Bronchial epithelial cell (primary cell): ENCODE results near the gene OS9. TPM values are rescaled to one million over a fixed set of nuclear protein-coding genes. Genes with fewer than 3 reads are reported as not detected.

Experiments
- DNase-seq: peaks from one replicate; pipeline ENCODE4 v3.0.0-alpha.2; 2010; ENCODE audit warnings: low read depth
- FAIRE-seq: peaks from 2 replicates; lab custom pipeline; 2011; peaks lifted over from hg19 to GRCh38; lab: Jason Lieb, UNC
- H3K27me3 ChIP-seq: 2 replicates; pipeline ENCODE4 v1.5.1; 2011; ENCODE audit warnings: low read length; ENCODE audit not compliant: control insufficient read depth, insufficient read depth
- H3K36me3 ChIP-seq: 2 replicates; pipeline ENCODE4 v1.5.1; 2011; ENCODE audit warnings: low read length; ENCODE audit not compliant: control insufficient read depth, insufficient read depth
- H3K4me3 ChIP-seq: 2 replicates; pipeline ENCODE4 v1.5.1; 2011; ENCODE audit warnings: mild to moderate bottlenecking, low read depth, low read length, control low read depth
- total RNA-seq: library from RNA; depleted of rRNA; stranded (reverse); fragments of >200 nt; gene quantifications from 2 replicates; pipeline ENCODE4 v1.2.1, GENCODE V29; 2014
- TF ChIP-seq, protein P1 (sequence below): IDR thresholded peaks from 2 replicates; pipeline ENCODE4 v1.5.1; 2011; ENCODE audit warnings: mild to moderate bottlenecking, moderate library complexity, low read length, control low read depth, inconsistent platforms; ENCODE audit not compliant: insufficient read depth, severe bottlenecking

The OS9 gene
- total RNA-seq, 1 donor from 2014 or later, result 405 TPM

DNA sequence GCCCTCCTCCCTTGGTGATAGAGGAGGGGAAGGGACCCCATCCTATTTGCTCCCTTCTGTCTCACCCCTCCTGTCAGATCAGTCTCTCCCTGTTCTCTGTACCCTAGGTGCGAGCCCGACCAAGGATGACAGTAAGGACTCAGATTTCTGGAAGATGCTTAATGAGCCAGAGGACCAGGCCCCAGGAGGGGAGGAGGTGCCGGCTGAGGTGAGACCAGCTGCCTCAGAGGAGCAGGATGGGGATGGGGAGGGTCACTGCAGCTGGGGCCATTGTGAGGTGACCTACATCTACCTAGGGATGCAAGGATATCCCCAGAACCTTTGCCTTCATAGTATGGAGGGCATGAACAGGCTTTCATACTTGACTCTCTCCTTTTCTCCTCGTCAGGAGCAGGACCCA is 22.4 kb downstream of the OS9 start:
- DNase-seq (no peak), FAIRE-seq (no peak)
- Histone ChIP-seq H3K4me3 (no peak overlapping the region), H3K36me3 (peaks cover 12% of the 10 kb centered on the region), H3K27me3 (no peaks in the 10 kb centered on the region)
- TF ChIP-seq, protein P1, sequence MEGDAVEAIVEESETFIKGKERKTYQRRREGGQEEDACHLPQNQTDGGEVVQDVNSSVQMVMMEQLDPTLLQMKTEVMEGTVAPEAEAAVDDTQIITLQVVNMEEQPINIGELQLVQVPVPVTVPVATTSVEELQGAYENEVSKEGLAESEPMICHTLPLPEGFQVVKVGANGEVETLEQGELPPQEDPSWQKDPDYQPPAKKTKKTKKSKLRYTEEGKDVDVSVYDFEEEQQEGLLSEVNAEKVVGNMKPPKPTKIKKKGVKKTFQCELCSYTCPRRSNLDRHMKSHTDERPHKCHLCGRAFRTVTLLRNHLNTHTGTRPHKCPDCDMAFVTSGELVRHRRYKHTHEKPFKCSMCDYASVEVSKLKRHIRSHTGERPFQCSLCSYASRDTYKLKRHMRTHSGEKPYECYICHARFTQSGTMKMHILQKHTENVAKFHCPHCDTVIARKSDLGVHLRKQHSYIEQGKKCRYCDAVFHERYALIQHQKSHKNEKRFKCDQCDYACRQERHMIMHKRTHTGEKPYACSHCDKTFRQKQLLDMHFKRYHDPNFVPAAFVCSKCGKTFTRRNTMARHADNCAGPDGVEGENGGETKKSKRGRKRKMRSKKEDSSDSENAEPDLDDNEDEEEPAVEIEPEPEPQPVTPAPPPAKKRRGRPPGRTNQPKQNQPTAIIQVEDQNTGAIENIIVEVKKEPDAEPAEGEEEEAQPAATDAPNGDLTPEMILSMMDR, result no peak

DNA sequence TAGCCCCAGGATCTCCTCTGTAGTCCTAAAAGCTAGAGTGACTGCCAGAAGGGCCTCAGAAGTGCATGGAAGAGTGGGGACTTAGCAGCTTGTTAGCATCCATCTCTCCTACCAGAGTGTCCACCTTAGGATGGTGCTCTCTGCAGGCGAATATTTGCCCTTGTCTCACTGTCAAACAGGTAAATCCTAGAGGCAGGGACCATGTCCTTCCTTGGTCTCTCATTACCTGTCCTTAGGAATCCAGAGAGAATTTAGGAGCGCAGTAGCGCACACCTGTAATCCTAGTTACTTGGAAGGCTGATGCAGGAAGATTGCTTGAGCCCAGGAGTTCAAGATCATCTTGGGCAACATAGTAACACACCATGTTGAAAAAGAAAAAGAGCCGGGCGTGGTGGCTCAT is 23.2 kb downstream of the OS9 start:
- TF ChIP-seq, protein P1, result no peak
- H3K36me3 ChIP-seq, result peaks cover 12% of the 10 kb centered on the region
- FAIRE-seq, result no peak

DNA sequence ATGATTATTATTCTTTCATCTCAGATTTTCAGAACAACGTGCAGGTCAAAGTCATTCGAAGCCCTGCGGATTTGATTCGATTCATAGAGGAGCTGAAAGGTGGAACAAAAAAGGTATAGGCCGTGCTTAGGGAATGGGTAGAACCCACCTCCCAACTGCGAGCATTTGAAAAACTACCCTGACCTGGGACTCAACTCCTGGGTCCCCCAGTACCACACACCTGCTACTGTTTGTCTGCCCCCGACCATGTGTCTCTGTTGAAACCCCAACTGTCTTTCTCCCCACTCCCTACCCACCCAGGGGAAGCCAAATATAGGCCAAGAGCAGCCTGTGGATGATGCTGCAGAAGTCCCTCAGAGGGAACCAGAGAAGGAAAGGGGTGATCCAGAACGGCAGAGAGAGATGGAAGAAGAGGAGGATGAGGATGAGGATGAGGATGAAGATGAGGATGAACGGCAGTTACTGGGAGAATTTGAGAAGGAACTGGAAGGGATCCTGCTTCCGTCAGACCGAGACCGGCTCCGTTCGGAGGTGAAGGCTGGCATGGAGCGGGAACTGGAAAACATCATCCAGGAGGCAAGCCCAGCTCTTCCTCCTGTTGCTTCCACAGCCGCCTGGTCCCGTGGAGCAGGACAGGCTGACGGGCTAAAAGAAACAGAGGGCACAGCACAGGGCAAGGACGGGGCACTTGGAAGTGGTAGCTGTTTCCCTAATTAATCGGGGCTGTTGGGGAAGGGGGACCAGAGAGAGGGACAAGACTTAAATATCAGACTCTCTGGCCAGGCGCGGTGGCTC is 24.1 kb downstream of the OS9 start:
- H3K36me3 ChIP-seq, result peaks cover 12% of the 10 kb centered on the region
- FAIRE-seq, result no peak
- H3K27me3 ChIP-seq, result no peaks in the 10 kb centered on the region
- no peak for DNase-seq
- TF ChIP-seq, protein P1, result no peak
- H3K4me3 ChIP-seq, result no peak overlapping the region

More for the DNA sequence above, 23.2 kb downstream of the OS9 start:
- no peak overlapping the region for H3K4me3 ChIP-seq
- no peak for DNase-seq
- no peaks in the 10 kb centered on the region for H3K27me3 ChIP-seq

DNA sequence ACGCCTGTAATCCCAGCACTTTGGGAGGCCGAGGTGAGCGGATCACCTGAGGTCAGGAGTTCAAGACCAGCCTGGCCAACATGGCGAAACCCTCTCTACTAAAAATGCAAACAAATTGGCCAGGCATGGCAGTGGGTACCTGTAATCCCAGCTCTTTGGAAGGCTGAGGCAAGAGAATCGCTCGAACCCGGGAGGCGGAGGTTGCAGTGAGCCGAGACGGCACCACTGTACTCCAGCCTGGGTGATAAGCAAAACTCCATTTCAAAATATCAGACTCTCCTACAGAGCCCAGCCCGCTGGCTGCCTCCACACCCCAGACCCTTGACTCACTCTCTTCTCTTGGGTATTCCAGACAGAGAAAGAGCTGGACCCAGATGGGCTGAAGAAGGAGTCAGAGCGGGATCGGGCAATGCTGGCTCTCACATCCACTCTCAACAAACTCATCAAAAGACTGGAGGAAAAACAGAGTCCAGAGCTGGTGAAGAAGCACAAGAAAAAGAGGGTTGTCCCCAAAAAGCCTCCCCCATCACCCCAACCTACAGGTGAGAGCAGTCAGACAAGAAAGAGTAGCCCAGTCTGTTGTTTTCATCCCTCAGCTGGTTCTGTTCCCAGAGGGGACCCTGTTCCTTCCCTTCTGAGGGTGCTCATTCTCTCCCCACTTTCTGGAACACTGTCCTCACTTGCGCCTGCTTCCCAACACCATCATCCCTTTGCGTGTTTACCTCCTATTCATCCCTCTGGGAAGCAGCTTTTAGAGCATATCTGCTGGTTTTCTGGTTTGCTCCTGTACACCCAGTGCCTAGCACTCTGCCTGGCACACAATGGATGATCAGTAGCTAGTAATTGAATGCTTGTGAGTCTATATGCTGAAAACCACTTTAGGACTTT is 25.0 kb downstream of the OS9 start:
- Histone ChIP-seq H3K27me3 (no peaks in the 10 kb centered on the region), H3K36me3 (peaks cover 12% of the 10 kb centered on the region), H3K4me3 (no peak overlapping the region)
- no peak for DNase-seq
- FAIRE-seq, result peak; percentile 7
- TF ChIP-seq, protein P1, result no peak

DNA sequence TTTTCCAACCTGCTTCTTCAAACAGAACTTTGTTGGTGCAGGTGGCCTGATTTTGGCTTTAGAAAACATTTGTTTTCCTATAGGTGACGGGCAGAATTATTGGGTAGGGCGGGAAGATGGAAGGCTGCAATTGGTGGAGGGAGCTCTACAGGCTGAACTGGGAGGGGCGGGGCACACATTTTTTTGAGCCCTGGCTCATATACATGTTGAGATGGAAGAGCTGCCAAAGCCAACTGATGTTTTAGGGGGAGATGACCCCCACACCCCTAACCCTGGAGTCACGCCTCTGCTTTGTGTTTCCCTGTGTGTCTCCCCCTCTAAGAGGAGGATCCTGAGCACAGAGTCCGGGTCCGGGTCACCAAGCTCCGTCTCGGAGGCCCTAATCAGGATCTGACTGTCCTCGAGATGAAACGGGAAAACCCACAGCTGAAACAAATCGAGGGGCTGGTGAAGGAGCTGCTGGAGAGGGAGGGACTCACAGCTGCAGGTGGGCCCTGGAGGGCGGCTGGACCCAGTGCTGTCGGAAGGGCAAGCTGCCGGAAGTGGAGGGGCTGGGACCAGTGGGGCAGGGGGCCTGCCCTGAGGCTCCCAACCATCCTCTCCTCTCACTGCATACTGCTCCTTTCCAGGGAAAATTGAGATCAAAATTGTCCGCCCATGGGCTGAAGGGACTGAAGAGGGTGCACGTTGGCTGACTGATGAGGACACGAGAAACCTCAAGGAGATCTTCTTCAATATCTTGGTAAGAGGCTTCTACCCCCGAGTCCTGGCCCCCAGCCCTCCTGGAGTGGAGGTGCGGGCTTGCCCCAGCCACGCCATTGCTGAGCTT is 26.1 kb downstream of the OS9 start:
- DNase-seq (no peak), FAIRE-seq (no peak)
- H3K4me3 ChIP-seq, result no peak overlapping the region
- H3K27me3 ChIP-seq, result no peaks in the 10 kb centered on the region
- TF ChIP-seq, protein P1, result no peak
- peaks cover 11% of the 10 kb centered on the region for H3K36me3 ChIP-seq
